IPS-NIHi7 (cell line): ENCODE measurements around the gene BBS1.
"Not testable (repeated sequence)": the region's sequence is repeated elsewhere in the genome, so short reads cannot be mapped to it uniquely, and the experiment has no call there.

Experiments
- DNase-seq: peaks from one replicate; pipeline ENCODE4 v3.0.0; 2012; ENCODE audit warnings: mixed read lengths; ENCODE audit errors: extremely low spot score

BBS1 gene

DNA sequence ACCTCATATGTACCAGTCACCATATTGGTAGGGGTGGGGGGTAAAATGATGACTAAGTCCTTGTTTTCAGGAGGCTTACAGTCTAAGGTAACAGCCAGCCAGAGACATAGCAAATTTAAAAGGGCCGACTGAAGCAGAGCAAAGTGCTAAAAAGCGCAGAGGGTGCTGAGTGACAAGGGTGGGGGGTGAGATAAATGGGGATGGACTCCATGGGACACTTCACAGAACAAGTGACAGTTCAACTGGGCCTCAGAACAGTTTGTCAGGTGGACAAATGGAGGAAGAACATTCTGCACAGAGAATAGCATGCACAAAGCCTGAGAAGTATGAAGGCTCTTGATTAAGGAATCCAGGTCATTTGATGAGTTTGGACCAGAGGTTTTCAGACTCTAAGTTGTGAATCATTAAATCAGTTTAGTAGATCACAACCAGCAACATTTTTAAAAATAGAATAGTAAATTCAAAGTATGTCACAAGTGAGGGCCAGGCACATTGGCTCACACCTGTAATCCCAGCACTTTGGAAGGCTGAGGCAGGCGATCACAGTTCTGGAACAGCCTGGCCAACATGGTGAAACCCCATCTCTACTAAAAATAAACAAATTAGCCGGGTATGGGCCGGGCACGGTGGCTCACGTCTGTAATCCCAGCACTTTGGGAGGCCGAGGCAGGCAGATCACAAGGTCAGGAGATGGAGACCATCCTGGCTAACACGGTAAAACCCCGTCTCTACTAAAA lies 14.0 kb downstream of the BBS1 start:
- DNase-seq: no peak

DNA sequence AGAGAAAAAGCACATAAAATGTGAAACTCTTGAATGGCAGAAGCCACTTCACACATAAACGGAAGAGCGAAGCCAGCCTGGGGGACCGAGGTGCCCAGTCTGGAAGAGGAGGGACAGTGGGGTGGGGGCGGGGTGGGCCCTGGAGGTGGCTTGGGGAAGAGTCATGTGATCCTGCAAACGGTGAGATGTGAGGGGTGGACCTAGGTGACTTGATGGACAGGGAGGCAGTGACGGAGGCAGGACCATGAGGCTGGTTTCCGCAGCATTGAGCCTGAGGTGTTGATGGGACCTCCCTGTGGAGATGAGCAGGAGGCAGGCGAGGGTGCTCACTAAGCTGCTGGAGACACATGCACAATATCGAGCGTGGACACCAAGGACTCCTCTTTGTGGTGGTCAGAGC lies 18.6 kb downstream of the BBS1 start:
- peak; percentile 46 for DNase-seq

DNA sequence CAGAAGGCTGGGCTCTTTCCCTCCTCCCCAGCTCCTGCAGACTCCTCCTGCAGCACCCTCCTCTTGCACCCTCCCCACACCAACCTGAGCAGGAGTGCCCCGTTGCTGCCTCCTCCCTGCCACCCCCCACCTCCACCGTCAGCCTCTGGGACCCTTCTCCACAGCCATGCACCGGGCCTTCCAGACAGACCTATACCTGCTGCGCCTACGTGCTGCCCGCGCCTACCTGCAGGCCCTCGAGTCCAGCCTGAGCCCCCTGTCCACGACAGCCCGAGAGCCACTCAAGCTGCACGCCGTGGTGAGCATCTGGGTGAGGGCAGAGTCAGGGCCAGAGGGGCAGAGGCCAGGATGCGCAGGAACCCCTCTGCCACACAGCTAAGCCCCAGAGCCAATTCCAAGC lies 19.2 kb downstream of the BBS1 start:
- DNase-seq: no peak

DNA sequence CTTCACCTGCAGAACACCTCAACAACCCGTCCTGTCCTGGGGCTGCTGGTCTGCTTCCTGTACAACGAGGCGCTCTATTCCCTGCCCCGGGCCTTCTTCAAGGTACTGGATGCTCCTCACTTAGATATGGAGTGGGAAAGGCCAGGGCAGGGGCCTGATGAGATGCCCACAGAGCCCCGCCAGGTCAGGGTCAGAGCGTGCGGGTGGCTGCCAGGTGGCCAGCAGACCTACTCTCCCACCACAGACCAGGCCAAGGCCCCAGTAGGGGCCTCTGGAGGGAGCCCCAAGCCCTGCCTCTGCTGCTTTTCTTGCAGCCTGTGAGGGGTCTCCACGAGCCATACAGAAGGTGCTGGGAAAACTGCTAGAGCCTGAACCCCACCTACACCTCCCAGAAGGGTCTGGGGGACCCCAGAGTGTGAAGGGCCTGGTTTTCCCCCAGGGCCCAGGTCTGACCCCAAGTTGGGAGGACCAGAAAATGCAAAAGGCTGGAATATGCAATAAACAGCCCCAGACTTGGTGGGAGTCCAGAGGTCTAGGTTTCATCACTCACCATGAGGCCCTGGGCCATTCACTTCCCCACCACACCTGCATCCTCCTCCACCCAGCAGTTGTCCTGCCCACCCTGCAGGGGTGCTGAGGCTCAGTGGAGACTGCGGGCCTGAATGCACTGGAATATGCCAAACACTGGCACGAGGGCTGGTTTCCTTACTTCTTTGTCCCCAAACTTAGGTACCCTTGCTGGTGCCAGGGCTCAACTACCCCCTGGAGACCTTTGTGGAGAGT lies 20.7 kb downstream of the BBS1 start:
- DNase-seq: no peak

DNA sequence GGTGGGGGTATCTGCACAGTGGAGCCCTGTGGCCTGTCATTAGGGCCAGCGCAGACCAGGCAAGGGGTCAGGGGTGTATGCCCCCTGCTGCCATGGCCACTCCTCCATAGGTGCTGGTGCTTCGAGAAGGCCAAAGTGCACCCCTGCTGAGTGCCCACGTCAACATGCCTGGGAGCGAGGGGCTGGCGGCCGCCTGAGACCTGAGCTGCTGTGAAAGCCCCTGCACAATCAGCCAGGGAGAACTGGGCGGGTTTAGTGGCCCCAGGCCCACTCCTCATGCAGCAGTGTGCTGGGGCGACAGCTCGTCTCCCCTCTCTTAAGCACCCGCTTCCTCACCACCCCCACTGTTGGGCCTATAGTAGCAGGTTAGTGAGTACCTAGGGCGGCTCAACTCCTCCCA lies 21.4 kb downstream of the BBS1 start:
- no peak for DNase-seq

DNA sequence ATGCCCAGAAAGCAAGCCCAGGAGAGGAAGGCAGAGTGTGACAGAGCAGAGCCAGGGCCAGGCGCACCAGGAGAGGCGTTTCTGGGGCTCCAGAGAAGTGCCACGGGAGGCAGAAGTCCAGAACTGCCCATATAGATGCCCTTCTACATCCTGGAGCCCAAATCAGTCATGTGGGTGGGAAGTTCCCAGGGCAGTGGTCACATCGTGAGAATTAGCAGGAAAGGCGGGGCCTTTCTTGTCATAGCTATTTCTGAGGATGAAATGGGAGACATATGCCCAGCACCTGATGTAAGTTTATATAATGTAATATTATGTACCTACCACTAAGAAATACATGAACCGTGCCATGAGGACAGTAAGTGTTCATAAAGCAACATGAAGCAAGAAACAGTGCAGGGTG lies 22.3 kb downstream of the BBS1 start:
- no peak for DNase-seq

DNA sequence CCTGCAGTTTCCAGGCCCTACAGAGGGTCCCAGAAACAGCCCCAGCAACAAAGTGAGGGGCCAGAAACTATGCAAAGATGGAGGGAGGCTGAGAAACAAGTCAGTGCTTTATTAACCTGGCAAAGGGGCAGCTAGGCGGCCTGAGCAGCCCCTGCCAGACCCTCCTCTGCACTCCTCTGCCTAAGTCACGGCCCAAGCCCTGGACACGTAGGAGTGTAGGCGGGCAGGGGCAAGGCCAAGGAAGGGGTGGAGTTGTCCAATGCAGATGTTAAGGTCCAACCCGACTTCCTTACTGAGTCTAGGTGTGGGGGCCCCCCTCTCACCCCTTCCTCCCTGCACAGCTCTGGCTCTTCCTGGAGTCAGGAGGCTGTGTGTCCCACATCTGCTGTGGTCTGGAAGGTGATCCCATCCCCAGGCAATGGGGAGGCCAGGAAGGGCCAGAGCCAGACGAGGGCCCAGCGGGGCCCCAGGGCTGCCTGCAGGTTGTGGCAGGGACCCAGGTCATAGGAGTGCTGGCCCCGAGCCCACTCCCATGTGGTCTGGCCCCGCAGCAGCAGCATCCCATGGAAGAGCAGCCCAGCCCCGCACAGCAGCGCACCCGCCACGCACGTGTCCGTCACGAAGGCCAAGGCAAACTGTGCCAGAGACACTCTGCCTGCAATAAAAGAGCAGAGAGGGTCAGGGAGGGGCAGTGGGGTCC lies 28.9 kb downstream of the BBS1 start:
- no peak for DNase-seq

DNA sequence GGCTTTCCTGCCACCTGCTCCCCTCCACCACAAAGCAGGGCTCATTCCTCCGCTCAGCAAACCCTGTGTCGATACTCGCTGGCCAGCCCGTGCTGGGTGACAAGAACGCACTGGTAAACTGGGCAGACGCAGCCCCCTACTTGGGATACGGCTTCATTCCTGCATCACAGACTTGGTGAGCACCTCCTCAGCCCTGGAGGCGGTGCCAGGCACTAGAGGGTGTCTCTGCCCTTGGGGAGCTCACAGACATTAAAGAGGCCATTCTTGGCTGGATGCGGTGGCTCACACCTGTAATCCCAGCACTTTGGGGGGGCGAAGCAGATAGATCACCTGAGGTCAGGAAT lies 29.4 kb downstream of the BBS1 start:
- DNase-seq: no peak

DNA sequence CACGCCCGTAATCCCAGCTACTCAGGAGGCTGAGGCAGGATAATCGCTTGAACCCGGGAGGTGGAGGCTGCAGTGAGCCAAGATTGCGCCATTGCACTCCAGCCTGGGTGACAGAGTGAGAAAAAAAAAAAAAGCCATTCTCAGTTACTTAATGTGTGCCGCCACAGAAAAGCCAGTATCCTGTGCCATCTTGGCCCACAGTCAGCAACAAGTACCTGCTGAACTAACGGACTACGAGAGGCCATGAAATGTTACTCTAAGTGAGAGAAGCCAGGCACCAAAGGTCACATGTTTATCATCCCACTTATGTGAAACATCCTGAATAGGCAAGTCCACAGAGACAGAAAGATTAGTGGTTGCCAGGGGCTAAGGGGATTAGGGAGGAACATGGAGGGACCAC lies 30.2 kb downstream of the BBS1 start:
- not testable (repeated sequence) for DNase-seq

DNA sequence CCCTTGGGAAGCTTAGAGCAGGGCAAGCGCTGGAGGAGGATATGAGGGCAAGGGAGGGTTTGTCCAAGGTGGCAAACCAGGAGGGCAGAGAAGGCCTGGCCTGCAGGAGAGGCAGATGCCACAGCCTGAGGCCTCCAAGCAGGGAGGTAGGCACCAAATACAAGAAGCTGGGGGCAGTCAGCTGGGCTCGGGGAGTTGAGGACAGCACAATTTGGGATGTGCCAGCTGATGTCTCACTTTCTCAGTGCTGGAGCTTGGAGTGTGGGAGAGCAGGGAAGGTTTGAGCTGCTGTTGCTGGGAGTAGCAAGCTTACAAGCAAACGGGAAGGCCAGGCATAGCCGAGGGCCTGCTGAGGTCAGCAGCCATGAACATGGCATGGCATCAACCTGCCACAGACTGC lies 31.5 kb downstream of the BBS1 start:
- no peak for DNase-seq

DNA sequence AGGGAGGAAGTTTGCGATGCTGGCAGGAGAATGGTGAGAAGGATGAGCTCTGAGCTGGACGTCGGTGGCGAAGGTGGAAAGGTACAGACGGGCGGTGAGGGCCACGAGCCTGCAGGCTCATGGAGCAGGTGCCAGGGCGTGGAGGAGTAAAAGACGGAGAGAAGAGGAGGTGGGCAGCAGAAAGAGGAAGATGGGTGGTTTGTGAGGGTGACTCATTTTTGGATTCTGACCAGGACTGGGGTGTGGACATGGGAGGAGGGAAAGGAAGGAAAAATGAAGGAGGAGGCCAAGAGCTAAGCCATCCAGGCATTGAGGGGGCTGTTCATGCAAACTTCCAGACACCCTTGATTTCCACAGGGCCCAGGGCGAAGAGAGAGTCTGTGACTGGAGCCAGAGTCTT lies 31.9 kb downstream of the BBS1 start:
- no peak for DNase-seq

DNA sequence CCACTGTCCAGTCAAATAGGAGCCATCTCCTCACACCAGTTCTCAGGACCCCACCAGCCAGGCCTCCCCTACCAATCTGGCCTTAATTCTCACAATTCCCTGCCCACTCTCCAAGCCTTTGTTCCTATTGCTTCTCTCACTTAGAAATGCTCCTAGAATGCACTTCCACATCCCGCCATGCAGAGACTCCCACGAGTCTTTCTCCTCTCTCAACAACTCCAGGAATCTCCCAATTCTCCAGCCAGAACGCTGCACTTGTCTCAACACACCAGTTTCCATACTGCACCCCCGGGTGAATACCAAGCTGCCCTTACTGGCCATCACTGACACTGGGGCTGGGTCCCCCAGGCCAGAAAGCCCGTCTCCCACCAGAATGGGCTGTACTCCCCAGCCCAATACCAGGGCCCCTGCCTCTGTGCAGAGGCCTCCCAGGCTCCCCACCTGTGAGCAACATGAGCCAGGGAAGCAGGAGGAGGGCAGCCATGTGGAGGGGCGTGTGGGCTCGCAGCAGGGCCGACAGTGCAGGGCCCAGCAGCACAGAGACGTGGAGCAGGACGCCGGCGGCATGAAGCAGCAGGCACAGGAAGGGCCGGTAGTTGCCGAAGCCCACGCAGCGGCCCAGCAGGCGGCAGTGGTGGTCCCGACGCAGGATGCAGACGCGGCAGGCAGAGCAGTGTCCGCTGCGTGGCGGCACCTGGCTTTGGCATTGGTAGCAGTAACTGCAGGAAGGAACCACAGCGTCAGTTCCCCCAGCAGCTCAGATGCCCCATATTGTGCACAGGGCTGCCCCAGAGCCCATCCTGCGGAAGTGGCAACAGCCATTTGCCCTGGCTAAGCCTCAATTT lies 33.0 kb downstream of the BBS1 start:
- DNase-seq: peak; percentile 52

DNA sequence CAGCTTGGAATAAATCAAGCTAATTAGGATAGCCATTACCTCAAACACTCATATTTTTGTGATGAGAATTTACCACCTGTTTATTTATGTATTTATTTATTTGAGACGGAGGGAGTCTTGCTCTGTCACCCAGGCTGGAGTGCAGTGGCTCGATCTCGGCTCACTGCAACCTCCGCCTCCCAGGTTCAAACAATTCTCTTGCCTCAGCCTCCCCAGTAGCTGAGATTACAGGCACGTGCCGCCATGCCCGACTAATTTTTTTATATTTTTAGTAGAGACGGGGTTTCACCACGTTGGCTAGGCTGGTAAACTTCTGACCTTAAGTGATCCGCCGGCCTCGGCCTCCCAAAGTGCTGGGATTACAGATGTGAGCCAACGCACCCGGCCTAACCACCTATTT lies 34.5 kb downstream of the BBS1 start:
- not testable (repeated sequence) for DNase-seq

DNA sequence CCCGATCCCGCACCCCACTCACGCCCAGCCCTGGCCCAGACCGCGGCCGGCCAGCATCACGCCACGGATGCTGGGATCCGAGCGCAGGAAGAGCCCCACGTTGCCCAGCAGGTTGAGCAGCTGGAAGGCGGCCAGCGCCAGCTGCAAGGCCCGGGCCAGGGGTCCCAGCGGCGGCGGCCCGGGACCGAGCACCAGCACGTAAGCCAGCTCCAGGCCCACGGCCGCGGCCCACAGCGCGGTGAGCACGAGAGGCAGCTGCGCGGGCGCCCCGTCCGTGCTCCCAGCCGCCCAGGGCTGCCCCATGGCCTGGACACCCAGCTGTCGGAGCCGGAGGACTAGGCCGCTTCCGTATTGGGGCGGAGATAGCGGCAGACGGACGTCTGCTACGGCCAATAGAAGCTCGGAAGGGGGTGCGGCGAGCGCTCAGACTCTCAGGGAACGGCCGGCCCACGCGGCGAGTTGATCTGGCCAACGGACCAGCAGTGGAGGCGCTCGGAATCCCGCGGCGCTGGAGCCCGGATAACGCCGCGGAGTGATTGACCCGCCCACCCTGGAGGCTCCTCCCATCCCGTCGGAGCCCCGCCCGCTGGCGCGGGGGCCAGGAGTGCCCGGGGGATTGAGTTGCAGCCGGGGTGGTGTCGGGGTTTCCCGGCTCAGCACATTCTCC lies 35.4 kb downstream of the BBS1 start, which contains the start of gene ZDHHC24:
Gene ZDHHC24 (minus strand): TSS at position 348 of the 667 bp plus-strand sequence. CDS start 45 bp downstream, at position 303.
- DNase-seq: peak; percentile 99

DNA sequence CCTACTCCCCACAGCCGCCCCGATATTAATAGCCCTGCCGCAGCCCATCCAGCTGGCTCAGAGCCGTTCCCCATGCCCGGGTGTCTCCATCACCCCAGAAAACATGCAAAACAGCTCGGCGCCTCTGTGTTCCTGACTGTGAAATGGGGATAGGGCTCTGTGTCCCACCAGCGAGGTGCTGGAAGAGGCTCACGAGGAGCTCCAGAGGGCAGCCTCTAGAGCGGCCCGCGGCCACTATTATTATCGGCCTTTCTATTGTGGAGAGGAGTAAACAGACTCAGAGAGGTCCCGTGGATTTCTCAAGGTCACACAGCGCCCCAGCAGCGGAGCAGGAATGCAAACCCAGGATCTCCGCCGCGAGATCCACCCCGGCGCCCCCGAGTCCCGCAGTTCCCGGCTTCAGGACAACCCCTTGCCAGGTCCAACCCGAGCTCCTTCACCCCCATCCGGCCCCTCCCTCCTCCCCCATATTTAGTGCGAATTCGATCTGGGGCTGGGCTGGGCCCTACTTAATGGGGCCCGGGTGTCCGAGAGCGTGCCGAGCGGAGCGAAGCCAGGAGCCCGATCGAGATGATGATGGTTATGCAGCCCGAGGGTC lies 36.0 kb downstream of the BBS1 start, which contains the start of gene ACTN3:
Gene ACTN3 (plus strand): TSS at position 536 of the 598 bp plus-strand sequence. CDS start 35 bp downstream, at position 571.
- peak; percentile 85 for DNase-seq

DNA sequence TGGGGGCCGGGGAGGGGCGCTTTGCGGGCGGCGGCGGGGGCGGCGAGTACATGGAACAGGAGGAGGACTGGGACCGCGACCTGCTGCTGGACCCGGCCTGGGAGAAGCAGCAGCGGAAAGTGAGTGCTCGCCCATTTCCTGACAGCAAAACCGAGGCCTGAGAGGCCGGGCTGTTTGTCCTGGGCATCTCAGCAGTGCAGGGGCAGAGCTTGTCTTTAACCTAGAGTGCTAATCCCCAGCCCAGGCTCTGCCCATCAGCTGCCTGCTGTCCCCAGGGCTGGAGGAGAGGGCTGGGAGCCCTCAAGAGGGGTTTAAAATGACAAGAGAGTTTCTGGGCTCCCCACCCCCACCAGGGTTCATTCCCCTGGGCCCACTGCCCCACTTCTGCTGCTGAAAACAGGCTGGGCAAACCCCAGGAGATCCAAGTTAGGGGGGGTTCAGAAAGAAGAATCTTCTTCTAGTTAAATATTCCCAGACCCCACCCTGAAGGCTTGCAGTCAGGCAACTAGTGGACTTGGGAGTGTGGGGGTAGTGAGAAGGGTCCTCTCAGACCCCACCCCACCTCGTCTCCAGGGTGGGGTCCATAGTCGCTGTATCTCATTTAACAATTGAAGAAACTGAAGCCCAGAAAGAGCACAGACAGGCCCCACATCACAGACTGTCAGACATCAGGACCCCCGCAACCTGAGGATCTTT lies 36.7 kb downstream of the BBS1 start:
- DNase-seq: no peak

DNA sequence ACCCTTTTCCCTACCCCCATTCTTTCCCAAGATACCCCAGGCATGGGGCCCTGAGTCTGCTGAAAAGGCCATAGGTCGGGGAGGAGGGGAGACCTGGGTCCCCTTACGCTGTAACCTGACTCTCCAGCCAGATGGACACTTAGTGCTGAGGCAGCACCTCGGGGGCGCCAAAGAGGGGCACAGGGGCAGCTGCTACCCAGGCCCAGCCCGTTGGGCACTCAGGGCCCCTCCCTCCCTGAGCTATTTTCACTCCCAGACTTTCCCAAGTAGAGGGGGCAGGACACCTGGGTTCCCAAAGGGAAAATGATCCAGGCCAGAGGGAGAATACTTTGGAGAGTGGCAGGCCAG lies 37.2 kb downstream of the BBS1 start:
- peak; percentile 59 for DNase-seq

DNA sequence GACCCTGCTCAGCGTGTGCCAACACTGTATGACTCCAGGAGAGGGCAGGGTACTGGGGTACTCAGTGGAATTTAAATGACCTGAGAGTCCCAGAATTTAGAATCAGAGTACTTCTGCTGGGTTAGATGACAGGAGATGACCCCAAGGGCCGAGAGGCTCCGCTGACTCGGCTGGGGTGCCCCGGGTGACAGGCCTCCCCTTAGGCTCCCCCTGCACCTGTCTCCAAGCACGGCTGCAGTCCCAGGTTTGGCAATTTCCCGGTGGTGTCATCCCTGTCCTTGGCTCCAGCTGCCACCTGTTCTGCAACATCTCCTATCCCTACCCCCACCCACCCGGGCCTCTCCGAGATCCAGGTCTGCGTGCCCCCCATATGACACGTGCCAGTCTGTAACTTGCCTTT lies 37.6 kb downstream of the BBS1 start:
- DNase-seq: no peak

DNA sequence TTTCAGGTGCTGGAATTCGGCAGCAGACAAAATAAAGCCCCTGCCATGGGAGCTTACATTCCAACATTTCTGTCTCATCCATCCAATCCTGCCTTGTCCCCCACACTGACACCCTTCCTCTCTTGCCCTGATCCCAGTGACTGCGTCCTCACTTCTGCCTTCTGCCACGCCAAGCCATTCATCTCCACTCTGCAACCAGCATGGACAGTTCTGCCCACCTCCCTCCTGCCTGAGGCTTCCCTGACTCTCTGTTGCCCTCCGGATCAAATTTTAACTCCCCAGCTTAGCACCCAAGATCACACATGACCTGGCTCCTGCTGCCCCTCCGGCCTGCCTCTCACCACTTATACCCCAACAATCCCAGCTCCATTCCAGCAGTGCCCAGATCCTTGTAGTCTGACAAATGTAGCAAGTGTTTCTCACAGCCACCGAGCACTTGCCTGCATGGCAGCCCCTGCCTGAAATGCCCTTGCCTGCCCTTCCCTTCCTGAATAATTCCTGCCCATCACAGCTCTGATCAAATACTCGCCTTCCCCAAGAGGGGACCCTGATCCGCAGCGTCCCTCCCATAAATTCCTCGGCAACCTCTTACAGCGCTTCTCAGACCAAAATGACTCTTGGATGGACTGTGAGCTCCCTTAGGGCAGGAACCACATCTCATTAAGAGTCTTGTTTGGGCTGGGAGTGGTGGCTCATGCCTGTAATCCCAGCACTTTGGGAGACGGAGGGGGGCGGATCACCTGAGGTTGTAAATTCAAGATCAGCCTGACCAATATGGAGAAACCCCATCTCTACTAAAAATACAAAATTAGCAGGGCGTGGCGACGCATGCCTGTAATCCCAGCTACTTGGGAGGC lies 38.6 kb downstream of the BBS1 start:
- DNase-seq: no peak
